Activated B cell treated with CpG ODN at 0.5 μM for 24 hours (primary cell): ENCODE data around the gene POFUT2. TPM values are rescaled to one million over a fixed set of nuclear protein-coding genes. Genes with fewer than 3 reads are reported as not detected.

Source experiments
- ATAC-seq: fragments of 200-7000 bp; cut with Tn5 transposase; one replicate; pipeline ENCODE4 v1.10.0; 2021; ENCODE audit warnings: low read depth, mild to moderate bottlenecking, moderate library complexity
- CTCF ChIA-PET: fragments of 350-600 bp; sonication (Branson Sonifier 250); formaldehyde crosslinking; loops from one replicate; lab custom pipeline; 2021; ENCODE audit warnings: antibody characterized with exemption; lab: Charles Lee
- POLR2A ChIA-PET: fragments of 350-600 bp; sonication (Branson Sonifier 250); formaldehyde crosslinking; loops from one replicate; lab custom pipeline; 2021; ENCODE audit warnings: antibody characterized with exemption; lab: Charles Lee
- DNase-seq: peaks from one replicate; pipeline ENCODE4 v3.0.0; 2022
- H3K27ac Mint-ChIP-seq: one replicate; pipeline ENCODE4 v1.8.0; 2020; ENCODE audit warnings: mixed read lengths
- H3K27me3 Mint-ChIP-seq: one replicate; pipeline ENCODE4 v1.8.0; 2021; ENCODE audit warnings: mixed read lengths
- H3K36me3 Mint-ChIP-seq: one replicate; pipeline ENCODE4 v1.8.0; 2021; ENCODE audit warnings: low read depth, mixed read lengths
- H3K4me1 Mint-ChIP-seq: one replicate; pipeline ENCODE4 v1.8.0; 2021; ENCODE audit warnings: mixed read lengths
- H3K4me3 Mint-ChIP-seq: one replicate; pipeline ENCODE4 v1.8.0; 2020; ENCODE audit warnings: mild to moderate bottlenecking, mixed read lengths
- H3K9me3 Mint-ChIP-seq: one replicate; pipeline ENCODE4 v1.8.0; 2020; ENCODE audit warnings: mixed read lengths
- intact Hi-C: fragments of 100-400 bp; cut with micrococcal nuclease; formaldehyde crosslinking; loops from one replicate; pipeline ENCODE4 v1.15.1; 2024
- total RNA-seq: library from RNA; stranded (reverse); gene quantifications from 2 replicates; pipeline ENCODE4 v1.2.3, GENCODE V29; 2022
- TF ChIP-seq, protein P1 (sequence below): fragments of 200-600 bp; IDR thresholded peaks from one replicate; pipeline ENCODE4 v1.8.0; 2022; ENCODE audit warnings: antibody characterized with exemption, mild to moderate bottlenecking

Gene POFUT2
- total RNA-seq, 1 donor from 2014 or later: 21.4 TPM

DNA sequence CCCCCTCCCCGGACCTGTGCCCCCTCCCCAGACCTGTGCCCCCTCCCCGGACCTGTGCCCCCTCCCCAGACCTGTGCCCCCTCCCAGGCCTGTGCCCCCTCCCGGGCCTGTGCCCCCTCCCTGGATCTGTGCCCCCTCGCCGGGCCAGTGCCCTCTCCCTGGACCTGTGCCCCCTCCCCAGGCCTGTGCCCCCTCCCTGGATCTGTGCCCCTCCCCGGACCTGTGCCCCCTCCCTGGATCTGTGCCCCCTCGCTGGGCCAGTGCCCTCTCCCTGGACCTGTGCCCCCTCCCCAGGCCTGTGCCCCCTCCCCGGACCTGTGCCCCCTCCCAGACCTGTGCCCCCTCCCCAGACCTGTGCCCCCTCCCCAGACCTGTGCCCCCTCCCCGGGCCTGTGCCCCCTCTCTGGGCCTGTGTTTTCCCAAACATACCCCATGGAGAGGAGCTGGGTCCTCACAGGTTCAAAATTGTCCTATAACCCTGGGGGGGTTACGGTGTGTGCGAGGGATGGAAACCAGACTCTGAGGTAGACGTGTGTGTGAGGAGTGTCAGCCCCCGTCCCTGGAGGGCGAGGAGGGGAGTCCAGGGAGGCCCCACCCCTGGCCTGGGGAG is 47.6 kb upstream of the POFUT2 start:
- no peak overlapping the region for H3K4me3 Mint-ChIP-seq
- intact Hi-C loops: no loop called here
- POLR2A ChIA-PET: interaction anchor here (0.6 kb wide), 1 partner anchor 10 kb away, joined by 3 read pairs; no protein-coding TSS in a partner anchor
- no peaks in the 10 kb centered on the region for H3K36me3 Mint-ChIP-seq
- no peaks in the 10 kb centered on the region for H3K9me3 Mint-ChIP-seq
- CTCF ChIA-PET: no interaction called here
- H3K27ac Mint-ChIP-seq: no peak overlapping the region
- TF ChIP-seq, protein P1, sequence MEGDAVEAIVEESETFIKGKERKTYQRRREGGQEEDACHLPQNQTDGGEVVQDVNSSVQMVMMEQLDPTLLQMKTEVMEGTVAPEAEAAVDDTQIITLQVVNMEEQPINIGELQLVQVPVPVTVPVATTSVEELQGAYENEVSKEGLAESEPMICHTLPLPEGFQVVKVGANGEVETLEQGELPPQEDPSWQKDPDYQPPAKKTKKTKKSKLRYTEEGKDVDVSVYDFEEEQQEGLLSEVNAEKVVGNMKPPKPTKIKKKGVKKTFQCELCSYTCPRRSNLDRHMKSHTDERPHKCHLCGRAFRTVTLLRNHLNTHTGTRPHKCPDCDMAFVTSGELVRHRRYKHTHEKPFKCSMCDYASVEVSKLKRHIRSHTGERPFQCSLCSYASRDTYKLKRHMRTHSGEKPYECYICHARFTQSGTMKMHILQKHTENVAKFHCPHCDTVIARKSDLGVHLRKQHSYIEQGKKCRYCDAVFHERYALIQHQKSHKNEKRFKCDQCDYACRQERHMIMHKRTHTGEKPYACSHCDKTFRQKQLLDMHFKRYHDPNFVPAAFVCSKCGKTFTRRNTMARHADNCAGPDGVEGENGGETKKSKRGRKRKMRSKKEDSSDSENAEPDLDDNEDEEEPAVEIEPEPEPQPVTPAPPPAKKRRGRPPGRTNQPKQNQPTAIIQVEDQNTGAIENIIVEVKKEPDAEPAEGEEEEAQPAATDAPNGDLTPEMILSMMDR: no peak
- DNase-seq: no peak
- ATAC-seq: no peak
- H3K4me1 Mint-ChIP-seq: no peaks in the 10 kb centered on the region
- H3K27me3 Mint-ChIP-seq: peaks cover 4% of the 10 kb centered on the region

DNA sequence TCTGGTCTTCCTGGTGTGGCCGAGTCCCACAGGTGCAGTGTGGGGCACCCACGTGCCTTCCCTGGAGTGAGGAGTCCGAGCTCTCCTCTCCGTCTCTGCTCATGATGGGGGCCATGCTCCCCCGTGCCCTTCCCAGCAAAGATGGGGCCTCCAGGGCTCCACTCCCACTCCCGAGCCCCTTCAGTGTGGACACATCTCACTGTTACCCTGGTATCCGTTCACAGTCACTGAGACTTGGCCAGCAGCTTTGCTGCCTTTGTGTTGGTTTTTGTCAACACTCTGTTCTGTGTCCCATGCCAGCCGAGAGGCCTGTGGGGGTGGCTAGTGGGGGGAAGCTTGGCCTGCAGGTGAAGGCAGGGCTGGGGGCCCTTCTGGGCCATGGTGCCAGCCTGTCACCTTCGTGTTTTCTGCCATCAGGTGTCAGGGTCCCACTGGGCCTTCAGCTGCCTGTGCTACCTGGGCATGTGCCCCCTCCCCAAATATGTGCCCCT is 46.9 kb upstream of the POFUT2 start:
- DNase-seq (no peak), ATAC-seq (no peak)
- ChIA-PET POLR2A (no interaction called here), CTCF (no interaction called here)
- no peak overlapping the region for H3K4me3 Mint-ChIP-seq
- TF ChIP-seq, protein P1: no peak
- H3K36me3 Mint-ChIP-seq: no peaks in the 10 kb centered on the region
- H3K27ac Mint-ChIP-seq: no peak overlapping the region
- H3K9me3 Mint-ChIP-seq: no peaks in the 10 kb centered on the region
- no peaks in the 10 kb centered on the region for H3K4me1 Mint-ChIP-seq
- peaks cover 4% of the 10 kb centered on the region for H3K27me3 Mint-ChIP-seq
- intact Hi-C loops: no loop called here

DNA sequence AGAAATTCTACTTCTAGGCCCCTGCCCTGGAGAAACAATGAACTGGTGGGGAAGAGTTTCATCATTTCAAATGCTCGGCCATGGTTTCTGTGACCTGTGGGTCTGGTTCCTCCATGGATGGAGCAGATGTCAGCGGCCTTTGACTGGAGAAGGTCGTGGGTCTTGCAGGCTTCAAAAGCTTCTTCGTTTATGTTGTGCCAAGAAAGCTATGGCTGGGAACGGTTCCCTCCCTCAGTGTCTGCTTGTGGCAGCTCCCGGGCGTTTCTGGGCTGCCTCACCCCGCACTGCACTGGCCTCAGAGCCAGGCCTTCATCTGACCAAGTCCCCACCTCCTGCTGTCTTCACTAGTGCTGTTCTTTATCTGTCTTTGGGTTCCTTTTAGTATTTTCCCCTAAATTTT is 46.4 kb upstream of the POFUT2 start:
- Mint-ChIP-seq H3K27me3 (peaks cover 4% of the 10 kb centered on the region), H3K36me3 (no peaks in the 10 kb centered on the region), H3K9me3 (no peaks in the 10 kb centered on the region), H3K4me1 (no peaks in the 10 kb centered on the region), H3K27ac (no peak overlapping the region), H3K4me3 (no peak overlapping the region)
- no peak for DNase-seq
- ChIA-PET CTCF (no interaction called here), POLR2A (no interaction called here)
- intact Hi-C loops: no loop called here
- TF ChIP-seq, protein P1: no peak
- no peak for ATAC-seq

DNA sequence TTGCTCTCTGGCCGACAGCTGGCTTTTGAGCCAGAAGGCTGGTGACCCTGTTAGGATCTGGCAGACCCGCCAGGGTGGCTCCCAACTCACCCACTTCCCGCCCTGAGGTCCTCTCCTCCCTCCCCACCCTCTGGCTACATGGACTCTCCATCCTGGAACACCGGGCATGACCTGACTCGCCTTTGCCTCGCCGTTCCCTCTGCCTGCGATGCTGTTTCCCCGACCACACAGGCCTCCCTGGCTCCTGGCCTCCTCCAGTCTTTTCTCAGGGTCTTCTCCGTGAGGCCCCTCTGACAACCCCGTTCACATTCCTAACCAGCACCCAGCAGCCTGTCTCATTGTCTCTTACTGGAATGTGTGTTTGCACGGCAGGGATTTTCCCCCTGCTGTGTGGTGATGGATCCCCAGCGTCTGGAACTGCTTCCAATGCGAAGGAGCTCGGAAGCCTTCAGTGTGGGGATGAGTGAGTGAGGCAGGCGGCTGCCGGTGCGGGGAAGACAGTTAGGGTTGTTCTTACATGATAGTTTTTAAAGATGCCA is 46.0 kb upstream of the POFUT2 start:
- intact Hi-C loops: no loop called here

DNA sequence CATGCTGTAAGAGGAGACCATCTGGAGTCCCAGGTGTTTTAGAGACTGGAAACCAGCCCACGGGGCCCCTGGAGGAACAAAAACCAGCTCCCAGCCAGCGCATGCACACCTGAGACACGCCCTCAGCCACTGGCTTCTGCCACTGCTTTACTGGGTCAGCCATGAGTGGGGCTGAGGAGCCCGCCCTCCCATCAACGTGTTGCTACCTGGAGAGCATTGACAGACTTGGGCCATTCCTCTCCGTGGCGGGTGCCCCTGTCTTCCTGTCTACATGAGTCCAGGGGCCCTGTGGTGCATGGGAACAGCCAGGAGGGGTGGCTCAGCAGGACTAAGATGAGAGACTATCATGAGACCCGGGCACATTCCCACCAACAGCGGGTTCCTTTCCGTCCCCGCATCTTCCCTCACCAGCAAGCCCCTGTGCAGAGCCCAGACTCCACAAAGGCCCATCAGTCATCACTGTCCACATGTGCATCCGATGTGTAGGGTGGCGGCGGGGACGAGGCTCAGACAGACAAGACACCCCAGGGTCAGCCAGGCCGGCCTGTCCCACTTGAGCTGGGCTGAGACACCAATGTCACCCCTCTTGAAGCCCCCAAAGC is 45.4 kb upstream of the POFUT2 start:
- TF ChIP-seq, protein P1: no peak
- H3K4me1 Mint-ChIP-seq: no peaks in the 10 kb centered on the region
- no peak for DNase-seq
- no peaks in the 10 kb centered on the region for H3K36me3 Mint-ChIP-seq
- intact Hi-C loops: no loop called here
- no peak overlapping the region for H3K27ac Mint-ChIP-seq
- ATAC-seq: no peak
- H3K27me3 Mint-ChIP-seq: peaks cover 4% of the 10 kb centered on the region
- H3K9me3 Mint-ChIP-seq: no peaks in the 10 kb centered on the region
- ChIA-PET POLR2A (no interaction called here), CTCF (no interaction called here)
- no peak overlapping the region for H3K4me3 Mint-ChIP-seq

More for the DNA sequence above, 46.0 kb upstream of the POFUT2 start:
- Mint-ChIP-seq H3K4me1 (no peaks in the 10 kb centered on the region), H3K27ac (no peak overlapping the region), H3K36me3 (no peaks in the 10 kb centered on the region), H3K27me3 (peaks cover 4% of the 10 kb centered on the region), H3K9me3 (no peaks in the 10 kb centered on the region), H3K4me3 (no peak overlapping the region)
- no peak for ATAC-seq
- TF ChIP-seq, protein P1: no peak
- no peak for DNase-seq
- ChIA-PET CTCF (no interaction called here), POLR2A (no interaction called here)
